KG1 (cell line): ENCODE results near the gene JOSD2.
A peak's percentile ranks its signal among the peaks of the same experiment; 100 is the strongest.

ENCODE experiments used
- DNase-seq: peaks from one replicate; lab custom pipeline; 2025; lab: John Stamatoyannopoulos, UW

Gene JOSD2

DNA sequence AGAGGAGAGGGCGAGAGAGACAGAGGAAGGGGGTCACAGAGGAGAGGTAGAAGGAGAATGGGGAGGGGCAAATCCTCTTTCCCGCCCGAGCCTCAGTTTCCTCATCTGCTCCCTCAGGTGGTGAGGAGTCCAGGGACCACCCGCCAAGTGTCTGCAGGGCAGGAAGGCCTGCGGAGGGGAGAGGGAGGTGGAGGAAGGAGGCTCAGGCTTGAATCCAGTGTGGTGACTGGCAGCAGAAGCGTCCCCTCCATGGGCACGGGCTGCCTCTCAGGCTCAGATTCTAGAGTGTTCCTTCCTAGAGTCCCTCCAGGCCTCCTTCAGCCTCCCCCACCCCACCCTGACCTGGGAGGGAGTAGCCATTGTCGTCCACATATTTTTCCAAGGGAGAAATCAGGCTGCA, 17.8 kb downstream of the JOSD2 start:
- no peak for DNase-seq

DNA sequence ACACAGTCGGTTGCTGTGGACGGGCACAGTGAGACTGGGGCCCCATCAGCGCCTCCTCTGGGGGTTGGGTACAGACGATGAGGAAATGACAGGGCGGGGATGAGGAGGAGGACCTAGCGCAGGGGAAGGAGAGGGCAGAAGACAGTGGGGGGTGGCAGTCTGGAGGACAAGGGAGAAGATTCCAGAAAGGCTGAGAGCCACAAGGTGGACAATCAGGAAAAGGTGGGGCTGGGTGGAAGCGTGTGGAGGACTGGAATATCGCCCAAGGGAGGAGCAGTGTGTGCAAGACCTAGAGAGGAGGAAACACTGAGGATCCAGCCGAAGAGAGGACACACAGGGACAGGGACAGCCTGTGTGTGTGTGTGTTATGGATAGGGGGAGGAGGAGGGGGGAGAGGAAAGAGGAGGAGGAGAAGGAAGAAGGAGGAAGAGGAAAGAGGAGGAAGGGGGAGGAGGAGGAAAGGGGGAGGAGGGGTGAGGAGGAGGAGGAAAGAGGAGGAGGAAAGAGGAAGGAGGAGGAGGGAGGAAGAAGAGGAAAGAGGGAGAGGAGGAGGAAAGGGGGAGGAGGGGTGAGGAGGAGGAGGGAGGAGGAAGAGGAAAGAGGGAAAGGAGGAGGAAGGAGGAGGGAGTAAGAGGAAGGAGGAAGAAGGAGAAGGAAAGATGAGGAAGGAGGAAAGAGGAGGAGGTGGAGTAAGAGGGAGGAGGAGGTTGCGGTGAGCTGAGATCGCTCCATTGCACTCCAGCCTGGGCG, 18.5 kb downstream of the JOSD2 start:
- no peak for DNase-seq

DNA sequence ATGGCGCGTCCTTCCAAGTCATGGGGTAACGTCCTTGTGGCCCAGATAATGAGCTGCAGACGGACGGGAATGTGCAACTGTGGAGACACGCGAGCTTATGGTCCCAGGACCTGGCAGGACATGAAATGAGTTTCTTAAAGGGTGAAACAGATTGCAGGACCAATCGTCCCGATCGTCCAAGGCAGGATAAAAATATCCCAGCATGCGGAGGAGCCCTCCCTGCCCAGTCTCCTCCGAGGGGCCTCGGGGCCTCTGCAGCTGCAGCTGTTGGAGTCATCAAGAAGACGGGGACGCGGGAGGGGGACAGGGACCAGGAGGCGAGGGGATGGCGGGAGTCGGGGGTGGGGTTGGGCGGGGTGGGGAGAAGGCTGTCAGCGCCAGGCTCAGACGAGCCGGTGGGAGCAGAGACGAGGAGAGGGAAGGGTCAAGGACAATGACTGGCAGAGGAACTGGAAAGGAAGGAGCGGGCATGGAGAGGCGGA, 20.0 kb downstream of the JOSD2 start:
- no peak for DNase-seq

DNA sequence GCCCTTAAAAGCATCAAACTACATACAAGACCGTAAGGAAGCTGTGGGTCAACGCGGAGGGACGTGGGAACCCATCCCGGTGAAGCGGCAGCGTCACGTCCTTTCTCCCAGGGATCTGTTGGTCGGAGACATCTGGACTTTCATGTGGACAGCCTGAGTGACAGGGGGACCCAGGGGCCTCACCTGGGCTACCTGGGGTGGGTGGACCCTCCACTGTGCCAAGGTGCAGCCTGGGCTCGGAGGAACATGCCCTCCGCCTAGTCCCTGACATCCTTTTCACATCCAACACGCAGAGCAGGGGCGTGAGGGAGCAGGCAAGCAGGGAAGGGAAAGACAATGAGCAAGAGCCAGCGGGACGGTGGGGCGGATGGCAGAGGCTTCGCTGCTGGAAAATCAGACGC, 20.6 kb downstream of the JOSD2 start:
- no peak for DNase-seq

DNA sequence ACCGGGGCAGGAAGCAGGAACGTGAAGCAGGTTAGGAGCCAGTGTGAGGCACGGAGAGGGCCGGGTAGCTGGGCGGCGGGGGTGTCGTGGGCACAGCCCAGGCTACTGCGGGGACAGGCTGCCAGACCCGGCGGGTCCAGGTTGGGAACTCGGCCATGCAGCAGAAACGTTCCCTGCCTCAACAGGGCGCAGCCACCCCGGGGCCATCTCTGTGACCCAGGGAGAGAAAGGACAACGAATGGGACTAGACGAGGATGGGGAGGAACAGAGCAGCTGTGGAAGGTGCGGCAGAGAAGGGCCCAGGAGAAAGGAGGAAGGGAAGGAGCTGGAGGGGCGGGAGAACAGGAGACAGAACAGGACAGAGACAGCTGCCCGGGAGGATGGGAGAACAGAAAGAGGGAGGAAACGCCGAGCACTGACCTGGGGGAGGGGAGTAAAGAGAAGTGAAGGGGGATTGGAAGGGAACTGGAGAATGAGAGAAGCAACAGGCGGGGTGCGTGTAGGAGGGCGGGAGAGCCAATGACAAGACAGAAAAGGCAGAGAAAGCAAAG, 21.5 kb downstream of the JOSD2 start:
- DNase-seq: no peak

DNA sequence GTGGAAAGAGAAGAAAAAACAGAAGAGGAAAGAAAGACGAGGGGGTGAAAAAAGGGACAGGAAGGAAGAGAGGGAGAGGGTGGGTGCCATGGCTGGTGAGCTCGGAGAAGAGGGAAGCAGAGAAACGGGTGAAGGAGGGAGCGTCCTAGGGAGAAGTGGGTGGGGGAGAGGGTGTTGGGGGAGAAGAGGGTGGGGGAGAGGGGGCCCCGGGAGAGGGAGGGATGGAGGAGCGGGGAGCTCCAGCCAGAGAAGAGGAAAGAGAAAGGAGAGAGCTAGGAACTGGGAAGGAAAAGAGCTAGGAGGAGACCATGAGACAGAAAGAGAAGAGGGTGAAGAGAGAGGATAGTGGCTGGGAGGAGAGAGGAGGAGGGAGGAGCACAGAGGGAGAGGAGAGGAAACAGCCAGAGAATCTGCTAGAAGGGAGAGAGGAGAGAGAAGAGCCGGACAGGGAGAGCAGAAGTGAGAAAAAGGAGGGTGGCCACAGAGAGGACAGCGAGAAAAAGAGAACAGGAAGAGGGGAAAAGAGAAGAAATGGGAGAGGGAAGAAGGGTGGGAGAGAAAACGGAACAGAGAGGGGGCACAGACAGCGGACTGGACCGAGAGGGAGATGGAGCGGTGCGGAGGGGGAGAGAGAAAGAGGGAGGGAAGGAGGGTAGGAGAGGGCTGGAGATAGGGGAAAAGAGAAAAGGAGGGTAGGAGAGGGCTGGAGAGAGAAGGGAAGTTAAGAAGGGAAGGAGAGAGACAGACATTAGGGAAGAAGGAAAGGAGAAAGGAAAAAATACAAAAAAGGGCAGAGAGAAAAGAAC, 22.4 kb downstream of the JOSD2 start:
- no peak for DNase-seq

DNA sequence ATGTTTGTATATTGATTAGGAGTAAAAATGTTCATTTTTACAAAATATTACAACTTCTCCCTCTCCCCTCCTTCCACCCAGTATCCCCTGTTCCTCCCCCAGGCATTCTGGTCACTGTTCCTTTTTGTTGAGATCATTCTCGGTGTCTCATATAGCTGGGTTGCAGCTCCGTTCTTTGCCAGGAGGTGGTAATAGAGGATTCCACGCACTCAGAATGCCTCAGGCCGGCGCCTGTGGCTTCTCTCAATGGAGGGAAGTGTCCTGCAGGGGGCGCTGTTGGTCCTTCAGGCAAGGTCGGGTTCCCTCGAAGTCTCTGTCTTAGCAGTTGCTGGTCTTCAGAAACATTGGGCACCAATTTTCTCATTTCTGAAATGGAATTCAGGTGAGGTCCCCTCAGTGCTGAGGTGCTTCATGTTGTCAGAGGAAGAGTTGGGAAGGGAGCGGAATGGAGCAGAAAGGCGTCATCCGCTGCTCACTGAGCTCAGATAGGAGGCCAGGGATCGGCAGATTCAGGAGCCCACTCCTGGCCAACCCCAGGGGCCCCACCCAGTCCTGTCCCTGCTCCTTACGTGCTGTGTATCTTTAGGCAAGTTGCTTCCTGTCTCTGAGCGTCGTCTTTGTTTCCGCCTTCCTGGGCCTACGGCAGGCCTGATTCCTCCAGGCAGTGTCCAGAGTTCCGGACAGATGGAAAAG, 24.0 kb downstream of the JOSD2 start:
- DNase-seq: no peak

DNA sequence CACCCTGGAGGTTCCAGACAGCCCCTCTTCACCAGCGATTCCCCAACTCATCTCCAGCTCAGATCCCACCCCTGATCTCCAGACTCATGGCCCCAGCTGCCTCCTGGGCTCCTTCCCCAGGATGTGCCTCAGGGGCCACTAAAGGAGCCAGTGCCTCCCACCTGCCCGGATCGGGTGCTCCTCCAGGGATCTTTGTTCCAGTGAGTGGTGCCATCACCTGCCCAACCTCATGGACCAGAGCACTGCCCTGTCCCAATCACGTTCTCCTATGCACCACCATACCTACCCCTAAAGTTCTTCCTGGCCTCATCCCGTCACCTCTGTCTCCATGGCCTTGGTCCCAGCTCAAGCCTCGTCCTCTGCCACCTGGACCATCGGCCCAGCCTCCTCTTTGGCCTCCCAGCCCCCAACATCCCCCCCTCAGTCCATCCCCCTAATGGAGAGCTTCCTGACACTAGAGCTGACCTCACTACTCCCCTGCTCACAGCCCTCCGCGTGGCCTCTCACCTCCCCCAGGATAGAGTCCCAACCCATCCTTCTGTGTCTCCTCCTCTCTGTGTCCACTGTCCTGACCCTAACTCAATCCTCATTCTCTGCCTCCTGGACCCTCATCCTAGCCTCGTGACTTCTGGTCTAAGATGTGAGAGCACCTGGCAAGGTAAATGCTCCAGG, 25.6 kb downstream of the JOSD2 start:
- DNase-seq: no peak

DNA sequence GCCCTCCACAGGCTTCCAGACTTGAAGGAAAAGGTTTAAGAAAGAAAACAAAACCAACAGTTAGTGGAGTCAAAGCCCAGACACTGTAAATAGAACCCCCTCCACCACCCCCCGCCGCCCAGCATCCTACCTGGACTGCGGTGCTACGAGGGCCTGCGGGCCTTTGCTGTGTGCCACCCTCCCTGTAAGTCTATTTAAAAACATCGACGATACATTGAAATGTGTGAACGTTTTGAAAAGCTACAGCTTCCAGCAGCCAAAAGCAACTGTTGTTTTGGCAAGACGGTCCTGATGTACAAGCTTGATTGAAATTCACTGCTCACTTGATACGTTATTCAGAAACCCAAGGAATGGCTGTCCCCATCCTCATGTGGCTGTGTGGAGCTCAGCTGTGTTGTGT, 28.1 kb downstream of the JOSD2 start:
- no peak for DNase-seq

DNA sequence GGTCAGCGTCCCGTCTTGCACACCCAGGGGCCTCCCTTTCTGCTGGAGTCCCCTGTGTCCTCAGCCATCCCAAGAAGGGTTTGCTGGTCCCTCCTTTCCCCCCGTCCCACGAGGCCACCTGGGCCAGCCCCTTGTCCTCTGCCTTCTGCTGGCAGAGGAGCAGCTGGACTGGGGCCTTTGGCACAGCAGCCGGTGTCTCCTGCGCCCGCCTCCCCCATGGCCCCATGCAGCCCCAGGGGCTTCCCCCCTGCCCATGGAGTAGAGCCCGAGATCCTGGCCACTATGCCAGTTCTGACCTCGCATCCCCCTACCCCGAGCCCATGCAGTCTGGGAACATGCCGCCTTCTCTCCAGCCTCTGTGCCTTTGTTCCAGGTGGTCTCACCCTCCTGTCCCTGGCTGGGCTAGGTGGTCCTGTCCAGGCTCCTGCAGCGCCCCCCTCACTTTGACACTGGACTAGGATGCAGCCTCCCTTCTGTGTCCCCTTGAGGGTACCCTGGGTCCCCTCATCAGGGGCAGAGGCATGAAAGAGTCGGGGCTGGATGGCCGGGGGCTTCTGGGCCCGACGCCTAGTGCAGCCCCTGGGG, 28.6 kb downstream of the JOSD2 start:
- DNase-seq: no peak

DNA sequence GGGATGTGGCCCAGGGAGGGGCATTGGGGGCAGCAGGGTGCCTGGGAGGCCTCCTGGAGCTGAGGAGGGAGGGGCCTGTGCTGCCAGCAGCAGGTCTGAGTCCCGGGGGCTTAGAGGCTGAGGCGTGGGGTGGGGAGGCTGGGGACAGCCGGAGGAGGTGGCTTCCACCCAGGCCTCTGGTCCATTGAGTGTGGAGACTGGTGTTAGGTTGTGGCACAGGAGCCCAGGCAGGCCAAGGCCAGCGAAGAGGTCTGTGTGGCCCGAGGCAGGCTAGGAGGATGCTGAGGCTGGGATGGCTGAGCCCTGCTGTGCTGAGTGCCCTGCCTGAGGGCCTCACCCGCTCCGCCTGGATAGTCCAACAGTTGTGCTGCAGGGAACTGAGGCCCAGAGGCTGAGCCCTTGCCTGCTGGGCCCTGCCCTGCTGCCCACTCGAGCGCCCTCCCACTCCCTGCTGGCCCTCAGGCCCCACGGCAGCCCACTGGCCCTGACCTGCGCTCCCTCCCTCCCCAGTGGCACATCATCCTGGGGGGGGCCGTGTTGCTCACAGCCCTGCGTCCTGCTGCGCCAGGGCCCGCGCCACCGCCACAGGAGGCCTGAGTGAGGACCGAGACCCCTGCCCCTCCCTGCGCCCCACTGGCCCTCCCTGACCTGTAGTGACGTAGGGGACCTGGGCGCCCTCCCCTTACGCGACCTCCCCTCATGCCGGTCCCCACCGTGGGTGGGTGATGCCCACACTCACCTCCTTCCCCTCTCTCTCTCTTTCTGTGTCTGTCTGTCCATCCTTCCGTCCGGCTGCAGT, 29.4 kb downstream of the JOSD2 start:
- no peak for DNase-seq

DNA sequence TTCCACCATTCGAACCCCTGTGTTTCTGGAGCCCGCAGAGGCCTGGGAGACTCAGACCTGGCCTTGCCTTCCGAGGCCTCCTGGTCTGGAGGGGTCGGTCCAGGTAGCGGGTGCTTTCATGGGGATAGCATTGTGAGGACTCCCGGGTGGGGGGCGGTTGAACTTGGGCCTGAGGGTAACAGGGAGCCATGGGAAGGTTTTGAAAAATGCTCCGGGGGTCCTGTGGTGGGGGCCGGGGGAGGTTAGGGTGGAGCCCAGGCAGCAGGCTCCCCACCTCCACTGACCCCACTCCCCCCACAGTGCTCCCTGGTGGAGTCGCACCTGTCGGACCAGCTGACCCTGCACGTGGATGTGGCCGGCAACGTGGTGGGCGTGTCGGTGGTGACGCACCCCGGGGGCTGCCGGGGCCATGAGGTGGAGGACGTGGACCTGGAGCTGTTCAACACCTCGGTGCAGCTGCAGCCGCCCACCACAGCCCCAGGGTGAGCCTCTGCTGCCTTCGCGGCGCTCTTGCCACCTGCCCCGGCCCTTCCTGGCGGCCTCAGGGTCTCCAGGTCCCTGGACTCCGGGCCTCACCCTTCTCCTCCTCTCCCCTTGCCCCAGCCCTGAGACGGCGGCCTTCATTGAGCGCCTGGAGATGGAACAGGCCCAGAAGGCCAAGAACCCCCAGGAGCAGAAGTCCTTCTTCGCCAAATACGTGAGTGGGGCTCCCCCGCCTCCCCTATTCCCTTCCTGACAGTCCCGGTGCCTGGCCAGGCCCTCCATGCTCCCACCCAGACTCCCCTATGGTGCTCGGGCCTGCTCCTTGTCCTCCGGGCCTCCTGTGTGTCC, 30.5 kb downstream of the JOSD2 start:
- no peak for DNase-seq

DNA sequence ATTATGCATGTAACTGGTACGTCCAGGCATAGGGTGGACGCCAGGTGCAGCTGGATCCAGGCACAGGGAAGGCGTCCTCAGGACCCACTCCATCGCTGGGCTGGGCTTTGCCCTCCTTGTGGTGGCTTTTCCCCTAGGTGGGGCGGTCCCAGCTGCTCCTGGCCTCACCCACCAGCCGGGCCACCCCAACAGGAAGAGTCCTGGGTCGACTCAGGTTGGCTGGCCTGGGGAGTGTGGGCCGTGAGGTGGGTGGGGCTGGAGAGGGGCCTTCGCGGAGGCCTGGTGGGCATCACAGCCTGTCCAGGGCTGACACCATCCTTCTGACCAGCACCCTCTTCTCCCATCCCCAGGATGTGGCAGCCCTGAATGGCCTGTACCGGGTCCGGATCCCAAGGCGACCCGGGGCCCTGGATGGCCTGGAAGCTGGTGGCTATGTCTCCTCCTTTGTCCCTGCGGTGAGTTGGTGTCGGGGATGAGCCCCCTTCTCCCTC, 31.2 kb downstream of the JOSD2 start:
- no peak for DNase-seq

DNA sequence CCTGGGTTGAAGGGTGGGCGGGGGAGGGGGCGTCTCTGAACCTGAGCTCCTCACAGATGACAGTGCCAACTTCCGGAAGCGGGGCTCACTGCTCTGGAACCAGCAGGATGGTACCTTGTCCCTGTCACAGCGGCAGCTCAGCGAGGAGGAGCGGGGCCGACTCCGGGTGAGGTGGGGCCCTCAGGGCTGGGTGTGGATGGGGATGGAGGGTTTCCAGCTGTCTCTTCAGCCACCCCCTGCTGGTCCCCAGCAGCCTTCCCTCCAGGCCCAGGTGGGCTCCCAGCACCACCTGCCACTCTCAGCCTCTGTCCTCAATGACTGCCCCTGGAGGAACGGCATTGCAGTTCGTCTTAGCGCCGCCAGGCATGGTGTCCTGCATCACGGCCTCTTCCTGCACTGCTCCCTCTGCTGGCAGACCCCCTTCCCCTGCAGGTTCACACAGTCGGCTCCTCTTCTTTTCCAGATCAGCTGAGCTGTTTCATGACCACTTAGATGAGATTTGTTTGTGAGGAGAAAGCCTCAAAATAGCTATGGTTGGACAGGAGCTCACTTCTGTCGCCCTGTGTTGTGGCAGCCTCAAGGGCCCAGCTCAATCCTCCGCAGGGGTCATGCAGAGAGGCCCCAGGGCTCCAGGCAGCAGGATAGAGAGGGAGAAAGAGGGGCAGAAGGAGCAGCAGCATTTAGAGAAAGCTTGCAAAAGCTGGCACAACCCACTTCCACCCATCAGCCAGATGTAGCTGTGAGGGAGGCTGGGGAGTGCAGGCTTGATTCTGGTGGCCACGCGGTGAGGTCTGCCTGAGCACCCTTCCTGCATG, 31.9 kb downstream of the JOSD2 start:
- no peak for DNase-seq

DNA sequence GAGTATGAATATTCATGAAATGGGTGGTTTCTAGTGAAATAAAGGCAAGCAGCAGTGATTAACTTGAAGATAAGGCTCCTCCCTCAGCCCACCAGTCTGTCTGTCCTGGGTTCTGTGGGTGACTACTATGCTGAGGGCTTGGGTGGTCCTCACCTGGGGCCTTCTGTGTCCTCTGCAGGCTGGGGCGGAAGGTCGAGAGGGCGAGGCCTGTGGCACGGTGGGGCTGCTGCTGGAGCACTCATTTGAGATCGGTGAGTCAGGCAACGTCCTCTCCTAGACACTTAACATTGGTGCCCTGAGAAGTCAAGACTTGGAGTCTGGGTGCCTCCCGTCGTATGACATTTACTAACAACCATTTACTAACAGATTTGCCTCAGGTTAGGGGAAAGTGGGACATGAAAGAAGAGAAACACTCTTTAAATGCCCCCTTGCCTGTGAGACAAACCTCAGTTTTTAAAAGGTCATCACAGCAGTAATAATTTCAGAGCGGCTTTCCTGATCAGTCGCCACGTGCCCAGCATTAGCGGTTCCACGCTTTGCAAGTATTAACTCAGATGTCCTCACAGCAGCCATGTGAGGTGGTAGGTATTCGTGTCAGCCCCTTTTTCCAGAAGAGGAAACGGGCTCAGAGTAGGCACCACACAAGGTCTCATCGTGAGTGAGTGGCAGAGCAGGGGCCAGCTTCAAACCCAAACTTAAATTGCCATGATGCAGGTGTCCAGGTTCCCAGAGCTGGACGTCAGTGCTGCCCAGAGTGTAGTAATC, 33.1 kb downstream of the JOSD2 start:
- DNase-seq: no peak

DNA sequence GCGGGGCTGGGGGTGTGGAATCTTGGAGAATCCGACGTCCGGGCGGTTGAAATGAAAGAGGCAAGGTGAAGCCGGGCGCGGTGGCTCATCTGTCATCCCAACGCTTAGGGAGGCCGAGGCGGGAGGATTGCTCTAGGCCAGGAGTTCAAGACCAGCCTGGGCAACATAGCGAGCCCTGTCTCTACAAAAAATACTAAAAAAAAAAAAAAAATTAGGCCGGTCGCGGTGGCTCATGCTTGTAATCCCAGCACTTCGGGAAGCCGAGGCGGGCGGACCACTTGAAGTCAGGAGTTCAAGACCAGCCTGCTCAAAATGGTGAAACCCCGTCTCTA, 34.1 kb downstream of the JOSD2 start:
- no peak for DNase-seq

DNA sequence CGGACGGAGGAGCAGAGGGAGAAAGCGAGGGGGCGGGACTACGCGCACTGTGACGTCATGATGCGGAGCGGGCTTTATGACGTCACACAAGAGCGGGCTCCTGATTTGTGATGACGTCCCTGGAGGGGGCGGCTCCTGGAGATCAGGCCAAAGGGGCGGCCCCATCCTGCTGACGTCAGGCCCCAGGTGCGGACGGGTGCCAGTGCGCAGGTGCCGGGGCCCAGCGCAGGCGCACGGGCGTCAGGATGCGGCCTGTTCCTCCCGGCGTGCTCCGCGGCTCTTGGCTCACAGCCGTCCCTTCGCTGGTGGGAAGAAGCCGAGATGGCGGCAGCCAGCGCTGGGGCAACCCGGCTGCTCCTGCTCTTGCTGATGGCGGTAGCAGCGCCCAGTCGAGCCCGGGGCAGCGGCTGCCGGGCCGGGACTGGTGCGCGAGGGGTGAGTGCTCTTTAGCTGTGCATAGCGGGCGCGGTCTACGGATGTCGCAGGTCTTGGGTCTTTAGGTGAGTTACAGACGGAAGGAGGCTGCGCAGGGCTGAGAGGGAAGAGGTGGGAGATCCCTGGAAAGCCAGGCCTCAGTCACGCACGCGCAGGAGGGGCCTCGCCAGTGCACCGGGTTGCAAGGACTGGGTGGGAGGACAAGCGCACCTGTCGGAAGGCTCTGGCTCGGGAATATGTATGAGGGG, 34.6 kb downstream of the JOSD2 start, which contains the start of the genes EMC10 and GARIN5A:
TSS of gene EMC10 (plus strand) at position 284 of the 683 bp plus-strand sequence. CDS start at position 322, 38 bp downstream.
TSS of gene GARIN5A (minus strand) at position 625 of the 683 bp plus-strand sequence. CDS start at position 165, 460 bp downstream.
- DNase-seq: peak; percentile 54
